HCT116 (cell line): ENCODE measurements around the gene KRT77. TPM values are rescaled to one million over a fixed set of nuclear protein-coding genes. Genes with fewer than 3 reads are reported as not detected.

Experiments used
- ATAC-seq: fragments of 200-7000 bp; cut with Tn5 transposase; 2 replicates; pipeline ENCODE4 v1.9.1; 2020; ENCODE audit warnings: mild to moderate bottlenecking, moderate library complexity
- BruUV-seq: library from RNA; stranded (reverse); fragments of 400-500 nt; replicated peaks from 2 replicates; lab custom pipeline; 2021; lab: Mats Ljungman, UMichigan
- CTCF ChIA-PET: fragments of 300-600 bp; sonication (Branson Sonifier 250); formaldehyde crosslinking; loops from one replicate; lab custom pipeline; 2021; ENCODE audit warnings: antibody characterized with exemption; lab: Charles Lee
- POLR2A ChIA-PET: fragments of 300-600, 350-600 bp; sonication (Branson Sonifier 250); formaldehyde crosslinking; loops from one replicate; lab custom pipeline; 2021; ENCODE audit warnings: antibody characterized with exemption; lab: Charles Lee
- RAD21 ChIA-PET, 2 experiments: fragments of 300-600 bp; sonication (Branson Sonifier 250); formaldehyde crosslinking; loops; one replicate each; lab custom pipeline; 2023; ENCODE audit warnings: low total read pairs in 2 of 2; ENCODE audit not compliant: uncharacterized antibody in 2 of 2, unreplicated experiment in 2 of 2, low non-redundant PET in 1 of 2; lab: Charles Lee
- DNase-seq: peaks from one replicate; pipeline ENCODE4 v3.0.0-alpha.2; 2010; ENCODE audit warnings: low read depth, low spot score
- H2AFZ ChIP-seq: fragments of 200-600 bp; shearing (Covaris generic), sonication (generic); 2 replicates; pipeline ENCODE4 v1.6.1; 2017; ENCODE audit warnings: low read depth, mixed run types, mixed read lengths, antibody characterized with exemption, low read length; ENCODE audit not compliant: poor library complexity, severe bottlenecking
- H3K27ac ChIP-seq: 2 replicates; pipeline ENCODE4 v1.5.1; 2012; ENCODE audit warnings: low read depth, low read length
- H3K27me3 ChIP-seq: fragments of 200-600 bp; sonication (generic); 2 replicates; pipeline ENCODE4 v1.6.1; 2016; ENCODE audit warnings: mixed run types, low read length, mixed read lengths; ENCODE audit not compliant: insufficient read depth
- H3K36me3 ChIP-seq, 2 experiments: fragments of 200-500 bp in 1 of 2; fragments of 200-600 bp in 1 of 2; sonication (Bioruptor generic) in 1 of 2; sonication (generic) in 1 of 2; 2 replicates each; pipeline versions ENCODE4 v1.5.1 to v1.6.1; 2014 to 2016; ENCODE audit warnings: low read length in 2 of 2, inconsistent platforms in 1 of 2, mixed read lengths in 1 of 2, mixed run types in 1 of 2; ENCODE audit not compliant: insufficient read depth in 2 of 2, control insufficient read depth in 1 of 2
- H3K4me1 ChIP-seq, 2 experiments: fragments of 200-600 bp in 1 of 2; sonication (generic) in 1 of 2; 2 replicates each; pipeline versions ENCODE4 v1.5.1 to v1.6.1; 2012 to 2017; ENCODE audit warnings: low read length in 2 of 2, inconsistent platforms in 1 of 2, mild to moderate bottlenecking in 1 of 2, mixed read lengths in 1 of 2, mixed run types in 1 of 2, moderate library complexity in 1 of 2; ENCODE audit not compliant: insufficient read depth in 2 of 2, control insufficient read depth in 1 of 2
- H3K4me2 ChIP-seq: fragments of 200-600 bp; sonication (generic); 2 replicates; pipeline ENCODE4 v1.6.1; 2017; ENCODE audit warnings: mixed run types, low read length, mixed read lengths
- H3K4me3 ChIP-seq, 2 experiments: fragments of 200-600 bp in 1 of 2; sonication (generic) in 1 of 2; replicated peaks in 1 of 2; 2 replicates each; pipeline ENCODE4 v1.5.1; 2011 to 2016; ENCODE audit warnings: low read length in 2 of 2, control low read depth in 1 of 2, low read depth in 1 of 2, mild to moderate bottlenecking in 1 of 2, mixed read lengths in 1 of 2, mixed run types in 1 of 2
- H3K79me2 ChIP-seq: fragments of 200-600 bp; sonication (generic); 2 replicates; pipeline ENCODE4 v1.6.1; 2017; ENCODE audit warnings: mild to moderate bottlenecking, mixed run types, low read length, moderate library complexity, mixed read lengths; ENCODE audit not compliant: insufficient read depth
- H3K9ac ChIP-seq: fragments of 200-600 bp; sonication (generic); 2 replicates; pipeline ENCODE4 v1.6.1; 2016; ENCODE audit warnings: low read length, mixed read lengths
- H3K9me2 ChIP-seq: fragments of 200-600 bp; sonication (generic), shearing (Covaris generic); 2 replicates; pipeline ENCODE4 v1.6.1; 2017; ENCODE audit warnings: mixed run types, mild to moderate bottlenecking, moderate library complexity; ENCODE audit not compliant: insufficient read depth
- H3K9me3 ChIP-seq, 2 experiments: fragments of 200-500 bp in 1 of 2; fragments of 200-600 bp in 1 of 2; sonication (Bioruptor generic) in 1 of 2; sonication (generic) in 1 of 2; 2 replicates each; pipeline ENCODE4 v1.6.1; 2014 to 2017; ENCODE audit warnings: low read length in 2 of 2, mixed read lengths in 2 of 2, inconsistent platforms in 1 of 2, low read depth in 1 of 2, mild to moderate bottlenecking in 1 of 2, mixed run types in 1 of 2, moderate library complexity in 1 of 2; ENCODE audit not compliant: control insufficient read depth in 1 of 2, insufficient read depth in 1 of 2
- H4K20me1 ChIP-seq: fragments of 200-600 bp; sonication (generic), shearing (Covaris generic); 2 replicates; pipeline ENCODE4 v1.6.1; 2017; ENCODE audit warnings: mixed run types, mild to moderate bottlenecking, moderate library complexity; ENCODE audit not compliant: insufficient read depth
- CEBPB ChIP-seq: IDR thresholded peaks from 2 replicates; pipeline ENCODE4 v1.6.1; 2012; ENCODE audit warnings: low read depth
- EGR1 ChIP-seq: IDR thresholded peaks from 2 replicates; pipeline ENCODE4 v1.6.1; 2012; ENCODE audit warnings: low read depth
- ELF1 ChIP-seq: IDR thresholded peaks from 2 replicates; pipeline ENCODE4 v1.6.1; 2012; ENCODE audit warnings: low read depth, borderline replicate concordance
- EZH2 ChIP-seq: fragments of 200-600 bp; sonication (generic); IDR thresholded peaks from 2 replicates; pipeline ENCODE4 v1.6.1; 2017; ENCODE audit warnings: antibody characterized with exemption, mixed run types
- EZH2phosphoT487 ChIP-seq: fragments of 200-600 bp; IDR thresholded peaks from 2 replicates; pipeline ENCODE4 v1.6.1; 2018; ENCODE audit warnings: antibody characterized with exemption, borderline replicate concordance
- FOSL1 ChIP-seq: IDR thresholded peaks from 2 replicates; pipeline ENCODE4 v1.6.1; 2012; ENCODE audit warnings: low read depth
- JUND ChIP-seq: IDR thresholded peaks from 2 replicates; pipeline ENCODE4 v1.6.1; 2012
- POLR2A ChIP-seq: IDR thresholded peaks from 2 replicates; pipeline ENCODE4 v1.7.0; 2011; ENCODE audit warnings: borderline replicate concordance; ENCODE audit not compliant: insufficient read depth, insufficient read length; ENCODE audit errors: extremely low read depth
- POLR2AphosphoS5 ChIP-seq: IDR thresholded peaks from 2 replicates; pipeline ENCODE4 v1.6.1; 2011; ENCODE audit warnings: mild to moderate bottlenecking, low read depth, low read length, moderate library complexity
- RAD21 ChIP-seq: IDR thresholded peaks from 2 replicates; pipeline ENCODE4 v1.6.1; 2012; ENCODE audit warnings: low read depth, mild to moderate bottlenecking
- SIN3A ChIP-seq: IDR thresholded peaks from 2 replicates; pipeline ENCODE4 v1.6.1; 2012; ENCODE audit warnings: low read depth
- SRF ChIP-seq: IDR thresholded peaks from 2 replicates; pipeline ENCODE4 v1.6.1; 2012; ENCODE audit warnings: low read depth
- TCF7L2 ChIP-seq: IDR thresholded peaks from 2 replicates; pipeline ENCODE4 v1.7.0; 2011; ENCODE audit warnings: borderline replicate concordance, inconsistent platforms; ENCODE audit not compliant: insufficient read depth, insufficient read length; ENCODE audit errors: extremely low read depth
- ZFX ChIP-seq: fragments of 450-650 bp; IDR thresholded peaks from 2 replicates; pipeline ENCODE4 v1.6.1; 2017
- ZNF274 ChIP-seq: fragments of 200-500 bp; sonication (Bioruptor generic); IDR thresholded peaks from 2 replicates; pipeline ENCODE4 v1.6.1; 2014; ENCODE audit warnings: mild to moderate bottlenecking, low read depth, low read length, inconsistent platforms
- intact Hi-C: fragments of 100-400 bp; cut with micrococcal nuclease; formaldehyde crosslinking; loops from 2 replicates; pipeline ENCODE4 v1.10.0; 2022
- total RNA-seq: library from RNA; stranded (reverse); gene quantifications from one replicate; pipeline ENCODE4 v1.2.1, GENCODE V29; 2021; ENCODE audit not compliant: unreplicated experiment
- TF ChIP-seq, protein P1 (sequence below), 3 experiments: fragments of 200-600 bp in 1 of 3; sonication (generic) in 1 of 3; IDR thresholded peaks in 2 of 3; conservative IDR thresholded peaks in 1 of 3; 2 replicates each; pipeline ENCODE4 v1.5.1; 2012 to 2017; ENCODE audit warnings: low read depth in 2 of 3, low read length in 2 of 3, antibody characterized with exemption in 1 of 3, borderline replicate concordance in 1 of 3, control low read depth in 1 of 3, mild to moderate bottlenecking in 1 of 3, mixed read lengths in 1 of 3, mixed run types in 1 of 3, moderate library complexity in 1 of 3; ENCODE audit not compliant: insufficient read depth in 1 of 3
- TF ChIP-seq, protein P2 (sequence below): IDR thresholded peaks from 2 replicates; pipeline ENCODE4 v1.6.1; 2012
- TF ChIP-seq, protein P3 (sequence below): IDR thresholded peaks from 2 replicates; pipeline ENCODE4 v1.6.1; 2012
- TF ChIP-seq, protein P4 (sequence below): IDR thresholded peaks from 2 replicates; pipeline ENCODE4 v1.6.1; 2011; ENCODE audit warnings: mild to moderate bottlenecking, low read length, moderate library complexity; ENCODE audit not compliant: insufficient replicate concordance; ENCODE audit errors: extremely low read depth

The KRT77 gene
- total RNA-seq, 1 experiment from 2014 or later: not detected

DNA sequence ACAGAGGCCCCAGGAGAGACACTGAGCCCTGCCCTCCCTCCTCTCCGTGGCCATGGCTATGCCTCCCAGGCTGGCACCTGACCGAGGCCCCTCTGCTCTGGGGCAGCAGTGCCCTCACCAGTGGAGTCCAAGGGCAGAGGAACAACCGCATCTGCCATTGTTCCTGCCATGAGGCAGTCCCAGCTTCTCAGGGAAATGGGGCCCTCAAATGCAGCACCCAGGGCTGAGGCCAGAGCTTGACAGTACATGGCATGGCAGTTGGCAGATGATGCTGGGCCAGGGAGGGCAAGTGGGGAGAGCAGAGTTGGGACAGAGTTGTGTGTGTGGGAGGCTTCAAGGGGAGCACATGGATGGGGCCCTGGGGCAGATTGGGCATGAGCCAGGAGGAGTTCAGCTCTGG is 21.1 kb upstream of the KRT77 start:
- CTCF ChIA-PET: no interaction called here
- Histone ChIP-seq H2AFZ (no peak overlapping the region), H3K9me3 (no peaks in the 10 kb centered on the region), H3K27ac (no peak overlapping the region), H3K9ac (no peak overlapping the region), H3K79me2 (no peaks in the 10 kb centered on the region), H3K27me3 (peaks cover 15% of the 10 kb centered on the region), H3K36me3 (no peaks in the 10 kb centered on the region), H3K4me3 (no peak overlapping the region), H3K4me2 (no peak overlapping the region)
- ATAC-seq: no peak
- POLR2A ChIA-PET: no interaction called here
- no TSS peak for BruUV-seq
- TF ChIP-seq, protein P1, sequence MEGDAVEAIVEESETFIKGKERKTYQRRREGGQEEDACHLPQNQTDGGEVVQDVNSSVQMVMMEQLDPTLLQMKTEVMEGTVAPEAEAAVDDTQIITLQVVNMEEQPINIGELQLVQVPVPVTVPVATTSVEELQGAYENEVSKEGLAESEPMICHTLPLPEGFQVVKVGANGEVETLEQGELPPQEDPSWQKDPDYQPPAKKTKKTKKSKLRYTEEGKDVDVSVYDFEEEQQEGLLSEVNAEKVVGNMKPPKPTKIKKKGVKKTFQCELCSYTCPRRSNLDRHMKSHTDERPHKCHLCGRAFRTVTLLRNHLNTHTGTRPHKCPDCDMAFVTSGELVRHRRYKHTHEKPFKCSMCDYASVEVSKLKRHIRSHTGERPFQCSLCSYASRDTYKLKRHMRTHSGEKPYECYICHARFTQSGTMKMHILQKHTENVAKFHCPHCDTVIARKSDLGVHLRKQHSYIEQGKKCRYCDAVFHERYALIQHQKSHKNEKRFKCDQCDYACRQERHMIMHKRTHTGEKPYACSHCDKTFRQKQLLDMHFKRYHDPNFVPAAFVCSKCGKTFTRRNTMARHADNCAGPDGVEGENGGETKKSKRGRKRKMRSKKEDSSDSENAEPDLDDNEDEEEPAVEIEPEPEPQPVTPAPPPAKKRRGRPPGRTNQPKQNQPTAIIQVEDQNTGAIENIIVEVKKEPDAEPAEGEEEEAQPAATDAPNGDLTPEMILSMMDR (IDR thresholded peaks at IDR 0.05 in 2 of 3, conservative IDR thresholded peaks at IDR 0.05 in 1 of 3; ENCODE audit: borderline replicate concordance in 1 of 3, insufficient read depth in 1 of 3, low read depth in 2 of 3, low read length in 2 of 3): no peak
- TF ChIP-seq ZNF274 (no peak), FOSL1 (no peak), TCF7L2 (no peak), CEBPB (no peak), EZH2phosphoT487 (no peak), RAD21 (no peak), EZH2 (no peak), POLR2A (no peak), ELF1 (no peak), ZFX (no peak), POLR2AphosphoS5 (no peak), EGR1 (no peak), SRF (no peak), SIN3A (no peak), JUND (no peak)
- TF ChIP-seq, protein P2, sequence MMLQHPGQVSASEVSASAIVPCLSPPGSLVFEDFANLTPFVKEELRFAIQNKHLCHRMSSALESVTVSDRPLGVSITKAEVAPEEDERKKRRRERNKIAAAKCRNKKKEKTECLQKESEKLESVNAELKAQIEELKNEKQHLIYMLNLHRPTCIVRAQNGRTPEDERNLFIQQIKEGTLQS: no peak
- TF ChIP-seq, protein P3, sequence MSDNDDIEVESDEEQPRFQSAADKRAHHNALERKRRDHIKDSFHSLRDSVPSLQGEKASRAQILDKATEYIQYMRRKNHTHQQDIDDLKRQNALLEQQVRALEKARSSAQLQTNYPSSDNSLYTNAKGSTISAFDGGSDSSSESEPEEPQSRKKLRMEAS: no peak
- TF ChIP-seq, protein P4, sequence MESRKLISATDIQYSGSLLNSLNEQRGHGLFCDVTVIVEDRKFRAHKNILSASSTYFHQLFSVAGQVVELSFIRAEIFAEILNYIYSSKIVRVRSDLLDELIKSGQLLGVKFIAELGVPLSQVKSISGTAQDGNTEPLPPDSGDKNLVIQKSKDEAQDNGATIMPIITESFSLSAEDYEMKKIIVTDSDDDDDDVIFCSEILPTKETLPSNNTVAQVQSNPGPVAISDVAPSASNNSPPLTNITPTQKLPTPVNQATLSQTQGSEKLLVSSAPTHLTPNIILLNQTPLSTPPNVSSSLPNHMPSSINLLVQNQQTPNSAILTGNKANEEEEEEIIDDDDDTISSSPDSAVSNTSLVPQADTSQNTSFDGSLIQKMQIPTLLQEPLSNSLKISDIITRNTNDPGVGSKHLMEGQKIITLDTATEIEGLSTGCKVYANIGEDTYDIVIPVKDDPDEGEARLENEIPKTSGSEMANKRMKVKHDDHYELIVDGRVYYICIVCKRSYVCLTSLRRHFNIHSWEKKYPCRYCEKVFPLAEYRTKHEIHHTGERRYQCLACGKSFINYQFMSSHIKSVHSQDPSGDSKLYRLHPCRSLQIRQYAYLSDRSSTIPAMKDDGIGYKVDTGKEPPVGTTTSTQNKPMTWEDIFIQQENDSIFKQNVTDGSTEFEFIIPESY: no peak
- TF ChIP-seq, all 23 proteins: peak for 0
- Histone ChIP-seq H3K4me1 (no peaks in the 10 kb centered on the region; a peak in 1 of 4 replicates), H3K9me2 (no peaks in the 10 kb centered on the region), H4K20me1 (no peaks in the 10 kb centered on the region)
- DNase-seq: no peak
- intact Hi-C loops: no loop called here
- RAD21 ChIA-PET: no interaction called here
